Measurements from ENCODE around the gene TTLL11.

TTLL11 gene

GRCh38 chr9:121956808-121957207 is 136.3 kb downstream of the TTLL11 start:
- DNase-seq = no peak

GRCh38 chr9:121955649-121956048 is 137.5 kb downstream of the TTLL11 start:
- no peak for DNase-seq

GRCh38 chr9:121954477-121955140 is 138.5 kb downstream of the TTLL11 start:
- no peak for DNase-seq

- no peak for DNase-seq
Measured at GRCh38 chr9:121952611-121953010, 140.5 kb downstream of the TTLL11 start.

- DNase-seq = no peak
Measured at GRCh38 chr9:121950866-121951265, 142.2 kb downstream of the TTLL11 start.

GRCh38 chr9:121950441-121950840 is 142.7 kb downstream of the TTLL11 start:
- DNase-seq = no peak

GRCh38 chr9:121949766-121950165 is 143.3 kb downstream of the TTLL11 start:
- no peak for DNase-seq

GRCh38 chr9:121949364-121949763 is 143.7 kb downstream of the TTLL11 start:
- no peak for DNase-seq

GRCh38 chr9:121947775-121948174 is 145.3 kb downstream of the TTLL11 start:
- no peak for DNase-seq

- no peak for DNase-seq
Measured at GRCh38 chr9:121946465-121946864, 146.6 kb downstream of the TTLL11 start.

- DNase-seq = no peak
Measured at GRCh38 chr9:121945849-121946248, 147.3 kb downstream of the TTLL11 start.

- no peak for DNase-seq
Measured at GRCh38 chr9:121945281-121945680, 147.8 kb downstream of the TTLL11 start.

GRCh38 chr9:121944711-121945191 is 148.4 kb downstream of the TTLL11 start:
- DNase-seq = no peak

- DNase-seq = no peak
Measured at GRCh38 chr9:121943463-121943862, 149.6 kb downstream of the TTLL11 start.

- no peak for DNase-seq
Measured at GRCh38 chr9:121942866-121943382, 150.2 kb downstream of the TTLL11 start.

GRCh38 chr9:121942313-121942712 is 150.8 kb downstream of the TTLL11 start:
- DNase-seq = no peak

GRCh38 chr9:121939643-121940042 is 153.5 kb downstream of the TTLL11 start:
- DNase-seq = no peak

- DNase-seq = no peak
Measured at GRCh38 chr9:121938621-121939020, 154.5 kb downstream of the TTLL11 start.

- no peak for DNase-seq
Measured at GRCh38 chr9:121937240-121937639, 155.9 kb downstream of the TTLL11 start.

GRCh38 chr9:121935739-121936138 is 157.4 kb downstream of the TTLL11 start:
- no peak for DNase-seq

- DNase-seq = no peak
Measured at GRCh38 chr9:121930956-121931355, 162.2 kb downstream of the TTLL11 start.

- DNase-seq = no peak
Measured at GRCh38 chr9:121929893-121930875, 162.9 kb downstream of the TTLL11 start.

- DNase-seq = no peak
Measured at GRCh38 chr9:121927636-121928035, 165.5 kb downstream of the TTLL11 start.

GRCh38 chr9:121927081-121927480 is 166.0 kb downstream of the TTLL11 start:
- no peak for DNase-seq
